Gastrocnemius medialis (tissue), 4 donors: Measurements from ENCODE around the gene RNF213. TPM values are rescaled to one million over a fixed set of nuclear protein-coding genes. Genes with fewer than 3 reads are reported as not detected.

ENCODE experiments used
- ATAC-seq, 2 donors: fragments of 150-250 bp; one replicate each; pipeline ENCODE4 v1.9.1; 2016
- DNase-seq, 2 donors: peaks; one replicate each; pipeline ENCODE4 v3.0.0-alpha.2; 2019
- H3K27ac ChIP-seq, 4 donors: fragments of 200-600 bp; sonication (generic); 1 replicate in 1 of 4; 2 replicates in 3 of 4; pipeline ENCODE4 v1.5.1; 2016 to 2018; ENCODE audit warnings: mild to moderate bottlenecking in 2 of 4, moderate library complexity in 1 of 4
- H3K27me3 ChIP-seq, 3 donors: fragments of 200-600 bp; sonication (generic) in 2 of 3; 1 replicate in 1 of 3; 2 replicates in 2 of 3; pipeline versions ENCODE4 v1.5.1 to v1.6.0; 2016 to 2019; ENCODE audit warnings: mild to moderate bottlenecking in 1 of 3, moderate library complexity in 1 of 3
- H3K36me3 ChIP-seq, 2 donors: fragments of 200-600 bp; sonication (generic) in 1 of 2; one replicate each; pipeline ENCODE4 v1.5.1; 2017 to 2018
- H3K4me1 ChIP-seq, 2 donors: fragments of 200-600 bp; sonication (generic) in 1 of 2; one replicate each; pipeline ENCODE4 v1.5.1; 2016 to 2017; ENCODE audit warnings: mild to moderate bottlenecking in 2 of 2
- H3K4me3 ChIP-seq, 4 donors: fragments of 200-600 bp; sonication (generic) in 3 of 4; 1 replicate in 1 of 4; 2 replicates in 3 of 4; pipeline ENCODE4 v1.5.1; 2016 to 2019; ENCODE audit warnings: mild to moderate bottlenecking in 2 of 4
- H3K9me3 ChIP-seq, 3 donors: fragments of 200-600 bp; sonication (generic) in 2 of 3; 1 replicate in 1 of 3; 2 replicates in 2 of 3; pipeline ENCODE4 v1.5.1; 2016 to 2019
- CTCF ChIP-seq, 5 experiments: fragments of 450-650 bp in 3 of 5; fragments of 200-600 bp in 2 of 5; sonication (generic) in 2 of 5; IDR thresholded peaks in 4 of 5; conservative IDR thresholded peaks in 1 of 5; 1 replicate in 4 of 5; 2 replicates in 1 of 5; pipeline ENCODE4 v1.5.1; 2016 to 2019; ENCODE audit warnings: antibody characterized with exemption in 5 of 5, mild to moderate bottlenecking in 3 of 5, moderate library complexity in 3 of 5
- POLR2A ChIP-seq, 2 donors: fragments of 450-650 bp; IDR thresholded peaks; one replicate each; pipeline ENCODE4 v1.6.1; 2017; ENCODE audit warnings: antibody characterized with exemption in 2 of 2, mild to moderate bottlenecking in 2 of 2, moderate library complexity in 2 of 2
- in situ Hi-C, 4 donors: fragments of 200-750 bp; cut with MboI; loops; one replicate each; pipeline versions ENCODE4 v1.15.0 to v1.8.0; 2017; ENCODE audit warnings: low sequenced_read_pairs in 4 of 4
- intact Hi-C: fragments of 100-400 bp; cut with DNase I; formaldehyde crosslinking; loops from one replicate; pipeline ENCODE4 v1.15.1; 2023; ENCODE audit warnings: low total_unique reads
- total RNA-seq, 4 donors: library from RNA; depleted of rRNA; stranded (reverse); fragments of >200 nt; gene quantifications; one replicate each; pipeline versions ENCODE4 v1.1.0 to v1.2.3, GENCODE V29; 2016

Gene RNF213
- total RNA-seq, 4 donors from 2014 or later = 24.1 to 51.8 (median 28.6) TPM

GRCh38 chr17:80233202-80233601 is 27.4 kb upstream of the RNF213 start:
- intact Hi-C loops = no loop called here
- H3K36me3 ChIP-seq = peaks cover 0 to 52% of the 10 kb centered on the region in 2 donors
- H3K9me3 ChIP-seq = peaks cover 0 to 19% (median 0%) of the 10 kb centered on the region in 3 donors

GRCh38 chr17:80236911-80237310 is 23.7 kb upstream of the RNF213 start:
- Histone ChIP-seq H3K9me3 (peaks cover 0 to 14% (median 0%) of the 10 kb centered on the region in 3 donors), H3K4me3 (no peak overlapping the region), H3K4me1 (no peaks in the 10 kb centered on the region), H3K36me3 (peaks cover 0 to 51% of the 10 kb centered on the region in 2 donors), H3K27me3 (no peaks in the 10 kb centered on the region), H3K27ac (no peak overlapping the region)
- ATAC-seq (no peak), DNase-seq (no peak)
- in situ Hi-C loops = no loop called here
- intact Hi-C loops = no loop called here
- no peak for TF ChIP-seq CTCF (IDR thresholded peaks at IDR 0.05 in 4 of 5, conservative IDR thresholded peaks at IDR 0.05 in 1 of 5)

More at GRCh38 chr17:80233202-80233601, 27.4 kb upstream of the RNF213 start:
- Histone ChIP-seq H3K4me3 (no peak overlapping the region), H3K27me3 (no peaks in the 10 kb centered on the region), H3K27ac (no peak overlapping the region), H3K4me1 (no peaks in the 10 kb centered on the region)
- no peak for ATAC-seq
- TF ChIP-seq CTCF (IDR thresholded peaks at IDR 0.05 in 4 of 5, conservative IDR thresholded peaks at IDR 0.05 in 1 of 5) (no peak), POLR2A (IDR thresholded peaks at IDR 0.05) (no peak)
- no peak for DNase-seq
- in situ Hi-C loops = no loop called here

- TF ChIP-seq CTCF (IDR thresholded peaks at IDR 0.05 in 4 of 5, conservative IDR thresholded peaks at IDR 0.05 in 1 of 5) (no peak), POLR2A (IDR thresholded peaks at IDR 0.05) (no peak)
- Histone ChIP-seq H3K36me3 (peaks cover 0 to 47% of the 10 kb centered on the region in 2 donors), H3K27me3 (no peaks in the 10 kb centered on the region), H3K27ac (no peak overlapping the region), H3K4me3 (no peak overlapping the region), H3K4me1 (no peaks in the 10 kb centered on the region), H3K9me3 (peaks cover 0 to 11% (median 0%) of the 10 kb centered on the region in 3 donors)
- intact Hi-C loops = no loop called here
- in situ Hi-C loops = no loop called here
- DNase-seq (no peak), ATAC-seq (no peak)
These were observed 23.3 kb upstream of the RNF213 start for GRCh38 chr17:80237386-80237785.

- Histone ChIP-seq H3K4me3 (no peak overlapping the region), H3K27ac (peak overlapping the region in 1 of 4 donors; percentile 81), H3K27me3 (no peaks in the 10 kb centered on the region), H3K36me3 (peaks cover 0 to 30% of the 10 kb centered on the region in 2 donors), H3K4me1 (peaks cover 0 to 6% of the 10 kb centered on the region in 2 donors), H3K9me3 (no peaks in the 10 kb centered on the region)
- intact Hi-C loops (no loop called here), in situ Hi-C loops (no loop called here)
- TF ChIP-seq POLR2A (IDR thresholded peaks at IDR 0.05) (no peak), CTCF (IDR thresholded peaks at IDR 0.05 in 4 of 5, conservative IDR thresholded peaks at IDR 0.05 in 1 of 5) (no peak)
- no peak for ATAC-seq
- DNase-seq = no peak
These were observed 18.1 kb upstream of the RNF213 start for GRCh38 chr17:80242505-80242904.
